DND-41 (cell line): ENCODE measurements around the gene FYB2.

Source experiments
- CTCF ChIP-seq: IDR thresholded peaks from 2 replicates; pipeline ENCODE4 v1.5.1; 2012; ENCODE audit warnings: borderline replicate concordance, low read length, moderate library complexity, mild to moderate bottlenecking; ENCODE audit not compliant: poor library complexity, severe bottlenecking; ENCODE audit errors: extremely low read depth
- EZH2 ChIP-seq: IDR thresholded peaks from 3 replicates; pipeline ENCODE4 v1.6.1; 2012; ENCODE audit warnings: borderline replicate concordance, low read depth, mild to moderate bottlenecking, moderate library complexity, low read length, inconsistent platforms; ENCODE audit not compliant: severe bottlenecking

- TF ChIP-seq CTCF (no peak), EZH2 (no peak)
Measured at GRCh38 chr1:56710646-56711045, 108.6 kb downstream of the FYB2 start.
